GM12891 (cell line): ENCODE measurements around the gene ADPRH.

ENCODE experiments used
- PAX5 ChIP-seq: IDR thresholded peaks from 2 replicates; pipeline ENCODE4 v1.6.1; 2011; ENCODE audit warnings: low read length, moderate library complexity, mild to moderate bottlenecking; ENCODE audit not compliant: insufficient read depth, severe bottlenecking
- POLR2A ChIP-seq: IDR thresholded peaks from 2 replicates; pipeline ENCODE4 v1.6.1; 2011; ENCODE audit warnings: low read depth, low read length, control low read depth
- POLR2AphosphoS5 ChIP-seq: IDR thresholded peaks from 2 replicates; pipeline ENCODE4 v1.6.1; 2011; ENCODE audit warnings: low read depth, low read length, control low read depth
- SPI1 ChIP-seq: IDR thresholded peaks from 2 replicates; pipeline ENCODE4 v1.6.1; 2011; ENCODE audit warnings: low read depth, low read length, control low read depth
- TAF1 ChIP-seq: IDR thresholded peaks from 2 replicates; pipeline ENCODE4 v1.6.1; 2011; ENCODE audit warnings: low read depth, low read length, control low read depth

DNA sequence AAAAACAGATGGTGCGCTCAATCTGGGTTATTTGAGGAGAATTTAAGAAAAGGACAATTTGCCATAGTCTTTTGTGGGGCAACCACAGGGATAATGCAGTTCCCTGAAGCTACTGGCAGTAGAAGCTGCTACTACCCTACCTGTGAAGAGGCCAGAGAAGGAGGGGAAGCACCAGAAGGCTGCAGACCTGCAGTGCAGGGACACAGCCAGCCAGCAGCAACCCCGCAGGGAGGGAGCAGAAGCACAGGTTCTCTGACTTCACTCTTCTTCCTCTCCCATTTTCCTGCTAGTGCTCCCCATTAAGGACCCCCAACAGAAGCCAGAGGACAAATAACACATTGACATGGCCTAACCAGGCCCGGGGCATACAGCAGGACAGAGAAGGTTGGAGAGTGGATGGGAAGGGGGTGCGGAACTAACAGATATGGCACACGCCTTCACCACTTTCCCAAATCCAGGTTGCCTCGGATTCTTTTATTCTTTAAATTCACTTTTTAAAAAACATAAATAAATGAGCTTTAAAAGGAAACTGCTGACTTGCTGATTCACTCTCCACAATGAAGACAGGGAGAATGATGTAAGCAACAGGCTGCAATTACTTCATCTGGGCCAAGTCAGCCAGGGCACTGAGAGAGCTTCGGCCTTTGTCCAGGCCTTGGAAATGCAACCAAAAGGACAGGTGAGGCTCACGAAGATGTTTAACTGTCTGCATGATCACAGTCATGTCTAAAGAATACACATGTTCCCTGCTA lies 51.0 kb downstream of the ADPRH start:
- no peak for TF ChIP-seq TAF1
- no peak for TF ChIP-seq POLR2AphosphoS5
- TF ChIP-seq PAX5 = no peak
- no peak for TF ChIP-seq POLR2A
- TF ChIP-seq SPI1 = no peak
